ENCODE results near the gene MAD2L2. TPM values are rescaled to one million over a fixed set of nuclear protein-coding genes. Genes with fewer than 3 reads are reported as not detected.

Gene MAD2L2
- total RNA-seq, 1 experiment from 2014 or later, result 283 TPM

DNA sequence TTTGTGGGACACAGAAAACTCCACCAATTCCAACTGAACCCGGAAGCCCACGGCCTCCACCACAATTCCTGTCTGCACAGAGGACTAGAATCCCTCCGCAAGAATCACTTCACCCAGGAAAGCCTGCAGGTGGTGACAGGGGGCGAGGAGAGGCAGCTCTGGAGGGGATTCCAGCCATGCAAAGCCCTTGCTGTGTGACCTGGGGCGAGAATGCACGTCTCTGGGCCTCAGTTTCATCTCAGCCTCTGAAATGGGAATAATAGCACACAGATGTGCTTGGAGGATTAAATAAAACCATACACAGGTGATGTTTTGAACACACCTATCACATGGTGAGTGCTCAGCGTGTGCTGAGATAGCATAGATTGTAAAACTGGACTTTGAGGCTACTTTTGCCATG is 40.8 kb downstream of the MAD2L2 start:
- no peaks in the 10 kb centered on the region for H3K9me3 ChIP-seq (ENCODE audit: control insufficient read depth, low read depth, low read length)
- no peak overlapping the region for H2BK5ac ChIP-seq (ENCODE audit: insufficient read length, low read length)
- no peak overlapping the region for H2BK12ac ChIP-seq (ENCODE audit: insufficient read length, low read depth, low read length)
- H2AK5ac ChIP-seq (ENCODE audit: insufficient read length, low read length), result no peak overlapping the region
- no peaks in the 10 kb centered on the region for H3K4me1 Mint-ChIP-seq
- no peak overlapping the region for H2BK15ac ChIP-seq (ENCODE audit: low read depth, low read length)
- no peaks in the 10 kb centered on the region for H3K4me1 ChIP-seq (ENCODE audit: insufficient read depth, low read length)
- H3K56ac ChIP-seq (ENCODE audit: insufficient read length, low read depth, low read length), result no peak overlapping the region
- TF ChIP-seq, protein P1, sequence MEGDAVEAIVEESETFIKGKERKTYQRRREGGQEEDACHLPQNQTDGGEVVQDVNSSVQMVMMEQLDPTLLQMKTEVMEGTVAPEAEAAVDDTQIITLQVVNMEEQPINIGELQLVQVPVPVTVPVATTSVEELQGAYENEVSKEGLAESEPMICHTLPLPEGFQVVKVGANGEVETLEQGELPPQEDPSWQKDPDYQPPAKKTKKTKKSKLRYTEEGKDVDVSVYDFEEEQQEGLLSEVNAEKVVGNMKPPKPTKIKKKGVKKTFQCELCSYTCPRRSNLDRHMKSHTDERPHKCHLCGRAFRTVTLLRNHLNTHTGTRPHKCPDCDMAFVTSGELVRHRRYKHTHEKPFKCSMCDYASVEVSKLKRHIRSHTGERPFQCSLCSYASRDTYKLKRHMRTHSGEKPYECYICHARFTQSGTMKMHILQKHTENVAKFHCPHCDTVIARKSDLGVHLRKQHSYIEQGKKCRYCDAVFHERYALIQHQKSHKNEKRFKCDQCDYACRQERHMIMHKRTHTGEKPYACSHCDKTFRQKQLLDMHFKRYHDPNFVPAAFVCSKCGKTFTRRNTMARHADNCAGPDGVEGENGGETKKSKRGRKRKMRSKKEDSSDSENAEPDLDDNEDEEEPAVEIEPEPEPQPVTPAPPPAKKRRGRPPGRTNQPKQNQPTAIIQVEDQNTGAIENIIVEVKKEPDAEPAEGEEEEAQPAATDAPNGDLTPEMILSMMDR (conservative IDR thresholded peaks at IDR 0.05), result no peak
- no peak overlapping the region; the same call in 1 of the 2 replicates for H3K14ac ChIP-seq (ENCODE audit: insufficient read depth, low read length)
- H3K79me2 ChIP-seq (ENCODE audit: insufficient read depth, low read length), result no peaks in the 10 kb centered on the region
- no peak overlapping the region for H2BK120ac ChIP-seq (ENCODE audit: low read depth, low read length, poor library complexity, severe bottlenecking)
- H3K27me3 Mint-ChIP-seq (ENCODE audit: low read depth), result peaks cover 7% of the 10 kb centered on the region
- H3K79me1 ChIP-seq (ENCODE audit: insufficient read depth, low read depth, low read length, poor library complexity, severe bottlenecking), result no peaks in the 10 kb centered on the region
- WGBS (ENCODE audit: extremely low coverage, insufficient read length, low lambda C conversion rate), result no CpG with 5 or more reads among the region's 7 CpGs
- no peak overlapping the region for H2AFZ ChIP-seq (ENCODE audit: low read length)
- no peak overlapping the region for H2BK20ac ChIP-seq (ENCODE audit: low read depth, low read length, poor library complexity, severe bottlenecking)
- no peaks in the 10 kb centered on the region for H4K20me1 ChIP-seq (ENCODE audit: control insufficient read depth, insufficient read depth, insufficient read length)
- DNase-seq, result no peak
- H4K91ac ChIP-seq (ENCODE audit: insufficient read length, low read depth, low read length), result no peak overlapping the region
- H3T11ph ChIP-seq (ENCODE audit: low read length), result no peak overlapping the region
- H3K23me2 ChIP-seq (ENCODE audit: insufficient read length, low read depth, low read length, poor library complexity, severe bottlenecking), result no peaks in the 10 kb centered on the region
- H3K9me3 Mint-ChIP-seq, result peaks cover 0 to 3% of the 10 kb centered on the region in 2 experiments; a peak in 1 of 5 replicates
- H3K36me3 Mint-ChIP-seq (ENCODE audit: insufficient read depth in 1 of 3, low read depth in 3 of 3), result no peaks in the 10 kb centered on the region
- no peak overlapping the region for H3K4ac ChIP-seq (ENCODE audit: low read depth, low read length)
- no peak overlapping the region for H3K4me2 ChIP-seq (ENCODE audit: insufficient read depth, insufficient read length, low read length)
- H3K23ac ChIP-seq (ENCODE audit: insufficient read length, low read depth, low read length), result no peak overlapping the region
- no peak overlapping the region for H3K18ac ChIP-seq (ENCODE audit: insufficient read length, low read depth, low read length)
- H3K4me3 Mint-ChIP-seq, result no peak overlapping the region
- no peak overlapping the region for H3K9ac ChIP-seq (ENCODE audit: extremely low read depth, insufficient read length, low read length)
- no peak overlapping the region for H4K5ac ChIP-seq (ENCODE audit: insufficient read length, low read depth, low read length)
- H4K8ac ChIP-seq (replicated peaks; ENCODE audit: insufficient read length, low read depth, low read length), result no peak overlapping the region
- H3K27ac ChIP-seq (ENCODE audit: insufficient read length, low read depth, low read length), result no peak overlapping the region
- no peak overlapping the region for H3K27ac Mint-ChIP-seq
- H3K27me3 ChIP-seq (ENCODE audit: insufficient read depth, low read length), result no peaks in the 10 kb centered on the region

Measured in H9 (cell line).